Common myeloid progenitor, CD34-positive (primary cell): ENCODE results near the gene CDH22.

Experiments used
- CTCF ChIA-PET: fragments of 350-600 bp; sonication (Branson Sonifier 250); formaldehyde crosslinking; loops from one replicate; lab custom pipeline; 2021; ENCODE audit warnings: antibody characterized with exemption; lab: Charles Lee
- POLR2A ChIA-PET: fragments of 350-600 bp; sonication (Branson Sonifier 250); formaldehyde crosslinking; loops from one replicate; lab custom pipeline; 2021; ENCODE audit warnings: antibody characterized with exemption; lab: Charles Lee
- DNase-seq, 3 donors: peaks; one replicate each; pipeline versions ENCODE4 v3.0.0 to v3.0.0-alpha.2; 2013
- H3K27ac ChIP-seq, 2 experiments: 1 replicate in 1 of 2; 2 replicates in 1 of 2; pipeline ENCODE4 v1.7.0; 2013; ENCODE audit warnings: inconsistent platforms in 2 of 2, low read length in 2 of 2, mild to moderate bottlenecking in 2 of 2, low read depth in 1 of 2, moderate library complexity in 1 of 2; ENCODE audit not compliant: severe bottlenecking in 2 of 2, insufficient read depth in 1 of 2, poor library complexity in 1 of 2
- H3K27me3 ChIP-seq, 5 experiments: replicated peaks in 2 of 5; 1 replicate in 3 of 5; 2 replicates in 2 of 5; pipeline versions ENCODE4 v1.6.1 to v1.7.0; 2013; ENCODE audit warnings: low read length in 4 of 5, mild to moderate bottlenecking in 2 of 5, moderate library complexity in 2 of 5, inconsistent platforms in 1 of 5; ENCODE audit not compliant: insufficient read depth in 5 of 5, control insufficient read depth in 4 of 5
- H3K36me3 ChIP-seq, 4 experiments: 1 replicate in 2 of 4; 2 replicates in 2 of 4; pipeline versions ENCODE4 v1.6.1 to v1.7.0; 2013; ENCODE audit warnings: low read length in 3 of 4, control low read depth in 1 of 4, mild to moderate bottlenecking in 1 of 4; ENCODE audit not compliant: control insufficient read depth in 4 of 4, insufficient read depth in 4 of 4
- H3K4me1 ChIP-seq, 4 experiments: 1 replicate in 3 of 4; 2 replicates in 1 of 4; pipeline versions ENCODE4 v1.6.1 to v1.7.1; 2013; ENCODE audit warnings: low read length in 3 of 4, mild to moderate bottlenecking in 3 of 4, control low read depth in 1 of 4, inconsistent platforms in 1 of 4, moderate library complexity in 1 of 4; ENCODE audit not compliant: control insufficient read depth in 4 of 4, insufficient read depth in 4 of 4; ENCODE audit errors: control extremely low read depth in 1 of 4
- H3K4me3 ChIP-seq, 7 experiments: 1 replicate in 4 of 7; 2 replicates in 3 of 7; pipeline versions ENCODE4 v1.5.1 to v1.7.0; 2013; ENCODE audit warnings: mild to moderate bottlenecking in 7 of 7, low read length in 6 of 7, moderate library complexity in 6 of 7, inconsistent platforms in 2 of 7, low read depth in 2 of 7, control low read depth in 1 of 7; ENCODE audit not compliant: insufficient read depth in 4 of 7, control insufficient read depth in 1 of 7; ENCODE audit errors: extremely low read depth in 1 of 7
- H3K9me3 ChIP-seq, 5 experiments: 1 replicate in 4 of 5; 2 replicates in 1 of 5; pipeline versions ENCODE4 v1.6.1 to v1.7.1; 2013; ENCODE audit warnings: low read length in 4 of 5, mild to moderate bottlenecking in 2 of 5, inconsistent platforms in 1 of 5, low read depth in 1 of 5, moderate library complexity in 1 of 5; ENCODE audit not compliant: control insufficient read depth in 4 of 5, insufficient read depth in 2 of 5; ENCODE audit errors: control extremely low read depth in 1 of 5
- WGBS: methylation state at CpG from one replicate; pipeline ENCODE4 v1.1.5; 2013; ENCODE audit not compliant: insufficient coverage; 5-methylcytosine and 5-hydroxymethylcytosine counted together

CDH22 gene

DNA sequence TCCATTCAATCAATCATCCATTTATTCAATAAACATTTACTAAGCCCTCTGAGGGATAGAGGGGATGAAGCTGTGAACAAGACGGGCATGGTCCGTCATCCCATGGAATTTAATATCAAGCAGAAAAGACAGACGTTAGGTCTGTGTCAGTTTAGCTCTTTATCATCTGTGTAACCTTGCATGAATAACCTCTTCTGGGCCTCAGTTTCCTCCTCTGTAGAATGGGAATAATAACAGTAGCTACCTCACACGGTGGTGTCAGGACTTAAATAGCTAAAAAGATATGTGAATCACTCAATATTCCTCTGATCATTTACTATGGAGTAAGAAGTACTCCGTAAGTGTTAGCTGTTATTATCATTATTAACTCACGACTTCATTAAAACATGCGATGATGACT, 21.3 kb downstream of the CDH22 start:
- WGBS, result 83% methylated on average over 3 of the region's 7 CpGs
- no peaks in the 10 kb centered on the region for H3K9me3 ChIP-seq
- H3K4me1 ChIP-seq, result no peaks in the 10 kb centered on the region
- POLR2A ChIA-PET, result no interaction called here
- no peaks in the 10 kb centered on the region for H3K36me3 ChIP-seq
- no peak for DNase-seq
- CTCF ChIA-PET, result interaction anchor here (1.0 kb wide), 1 partner anchor 154 kb away, joined by 3 read pairs; no protein-coding TSS in a partner anchor
- H3K4me3 ChIP-seq, result no peak overlapping the region
- no peak overlapping the region for H3K27ac ChIP-seq
- peaks cover 0 to 73% (median 18%) of the 10 kb centered on the region in 5 experiments for H3K27me3 ChIP-seq

- DNase-seq, result no peak
- Histone ChIP-seq H3K4me3 (no peak overlapping the region), H3K27me3 (peaks cover 0 to 70% (median 18%) of the 10 kb centered on the region in 5 experiments), H3K9me3 (no peaks in the 10 kb centered on the region), H3K4me1 (no peaks in the 10 kb centered on the region), H3K36me3 (no peaks in the 10 kb centered on the region), H3K27ac (no peak overlapping the region)
- ChIA-PET POLR2A (no interaction called here), CTCF (interaction anchor here (0.9 kb wide), 1 partner anchor 58 kb away, joined by 3 read pairs; no protein-coding TSS in a partner anchor)
- 60% methylated on average over 10 of the region's 13 CpGs for WGBS
Measured at GRCh38 chr20:46286382-46286781, 21.9 kb downstream of the CDH22 start.

- Histone ChIP-seq H3K27me3 (peaks cover 0 to 72% (median 18%) of the 10 kb centered on the region in 5 experiments), H3K4me1 (no peaks in the 10 kb centered on the region), H3K4me3 (no peak overlapping the region), H3K27ac (no peak overlapping the region), H3K9me3 (no peaks in the 10 kb centered on the region), H3K36me3 (no peaks in the 10 kb centered on the region)
- ChIA-PET CTCF (interaction anchor here (0.9 kb wide), 1 partner anchor 59 kb away, joined by 3 read pairs; no protein-coding TSS in a partner anchor), POLR2A (no interaction called here)
- 89% methylated on average over 3 of the region's 3 CpGs for WGBS
- no peak for DNase-seq
Measured at GRCh38 chr20:46285740-46286139, 22.6 kb downstream of the CDH22 start.

GRCh38 chr20:46285072-46285471, 23.2 kb downstream of the CDH22 start:
- no peak for DNase-seq
- Histone ChIP-seq H3K4me3 (no peak overlapping the region), H3K36me3 (no peaks in the 10 kb centered on the region), H3K4me1 (no peaks in the 10 kb centered on the region), H3K27me3 (peaks cover 0 to 74% (median 18%) of the 10 kb centered on the region in 5 experiments), H3K9me3 (no peaks in the 10 kb centered on the region), H3K27ac (no peak overlapping the region)
- WGBS, result 84% methylated on average over 3 of the region's 8 CpGs
- CTCF ChIA-PET, result no interaction called here
- POLR2A ChIA-PET, result no interaction called here

- no peak overlapping the region for H3K27ac ChIP-seq
- 61% methylated on average over 6 of the region's 7 CpGs for WGBS
- CTCF ChIA-PET, result interaction anchor here (0.7 kb wide), 1 partner anchor 261 kb away, joined by 3 read pairs; no protein-coding TSS in a partner anchor
- H3K4me3 ChIP-seq, result no peak overlapping the region
- no peak for DNase-seq
- H3K9me3 ChIP-seq, result no peaks in the 10 kb centered on the region
- H3K4me1 ChIP-seq, result no peaks in the 10 kb centered on the region
- POLR2A ChIA-PET, result no interaction called here
- H3K27me3 ChIP-seq, result peaks cover 0 to 73% (median 18%) of the 10 kb centered on the region in 5 experiments
- no peaks in the 10 kb centered on the region for H3K36me3 ChIP-seq
Measured at GRCh38 chr20:46284040-46284427, 24.3 kb downstream of the CDH22 start.

- POLR2A ChIA-PET, result no interaction called here
- H3K4me1 ChIP-seq, result no peaks in the 10 kb centered on the region
- no peak for DNase-seq
- no peak overlapping the region for H3K27ac ChIP-seq
- H3K4me3 ChIP-seq, result no peak overlapping the region
- CTCF ChIA-PET, result interaction anchor here (0.7 kb wide), 1 partner anchor 261 kb away, joined by 3 read pairs; no protein-coding TSS in a partner anchor
- no peaks in the 10 kb centered on the region for H3K9me3 ChIP-seq
- 88% methylated on average over 5 of the region's 12 CpGs for WGBS
- H3K36me3 ChIP-seq, result no peaks in the 10 kb centered on the region
- peaks cover 0 to 75% (median 20%) of the 10 kb centered on the region in 5 experiments for H3K27me3 ChIP-seq
Measured at GRCh38 chr20:46283426-46284039, 24.8 kb downstream of the CDH22 start.

DNA sequence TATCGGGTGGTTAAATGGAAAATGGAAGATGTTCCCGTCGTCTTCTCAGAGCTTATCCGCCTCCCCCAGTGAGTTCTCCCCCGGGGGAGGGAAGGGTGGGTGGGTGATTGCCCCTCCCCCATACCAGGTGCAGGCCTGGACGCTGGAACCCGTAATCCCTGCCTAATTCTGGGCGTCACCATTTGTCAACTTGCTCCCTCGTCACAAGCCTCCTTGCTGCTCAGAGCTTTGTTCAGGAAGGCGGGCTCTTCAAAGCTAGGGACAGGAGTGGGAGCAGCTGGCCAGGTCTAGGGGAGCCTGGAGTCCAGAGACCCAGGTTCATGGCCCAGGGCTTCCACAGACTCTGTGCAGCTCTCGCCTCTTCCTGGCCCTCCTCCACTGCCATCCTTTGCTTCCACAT, 25.6 kb downstream of the CDH22 start:
- H3K27me3 ChIP-seq, result peaks cover 0 to 81% (median 20%) of the 10 kb centered on the region in 5 experiments
- no peak for DNase-seq
- H3K4me3 ChIP-seq, result no peak overlapping the region
- POLR2A ChIA-PET, result no interaction called here
- no peak overlapping the region for H3K27ac ChIP-seq
- 54% methylated on average over 9 of the region's 11 CpGs for WGBS
- no peaks in the 10 kb centered on the region for H3K36me3 ChIP-seq
- no peaks in the 10 kb centered on the region for H3K4me1 ChIP-seq
- CTCF ChIA-PET, result no interaction called here
- H3K9me3 ChIP-seq, result no peaks in the 10 kb centered on the region
